NB4 (cell line): ENCODE data around the gene BRD2.

ENCODE experiments used
- CTCF ChIP-seq: IDR thresholded peaks from one replicate; pipeline ENCODE4 v1.5.1; 2012; ENCODE audit warnings: low read depth, low read length
- MYC ChIP-seq: IDR thresholded peaks from 2 replicates; pipeline ENCODE4 v1.6.1; 2011; ENCODE audit warnings: low read depth, low read length
- POLR2A ChIP-seq: IDR thresholded peaks from 2 replicates; pipeline ENCODE4 v1.6.1; 2011; ENCODE audit warnings: mild to moderate bottlenecking; ENCODE audit not compliant: insufficient read length; ENCODE audit errors: extremely low read depth
- TF ChIP-seq, protein P1 (sequence below): IDR thresholded peaks from 2 replicates; pipeline ENCODE4 v1.6.1; 2011; ENCODE audit warnings: low read depth, low read length

- TF ChIP-seq CTCF (no peak), POLR2A (no peak), MYC (no peak)
- TF ChIP-seq, protein P1, sequence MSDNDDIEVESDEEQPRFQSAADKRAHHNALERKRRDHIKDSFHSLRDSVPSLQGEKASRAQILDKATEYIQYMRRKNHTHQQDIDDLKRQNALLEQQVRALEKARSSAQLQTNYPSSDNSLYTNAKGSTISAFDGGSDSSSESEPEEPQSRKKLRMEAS: no peak
Observed at GRCh38 chr6:32983964-32984621, 15.7 kb downstream of the BRD2 start.
